Activated CD8-positive, alpha-beta memory T cell treated with anti-CD3 and anti-CD28 coated beads, Interleukin-2, amount 50 U/mL, for 4 hours (primary cell): ENCODE results near the gene AGBL5.

Source experiments
- DNase-seq: peaks from one replicate; pipeline ENCODE4 v3.0.0-alpha.2; 2020

The AGBL5 gene

DNA sequence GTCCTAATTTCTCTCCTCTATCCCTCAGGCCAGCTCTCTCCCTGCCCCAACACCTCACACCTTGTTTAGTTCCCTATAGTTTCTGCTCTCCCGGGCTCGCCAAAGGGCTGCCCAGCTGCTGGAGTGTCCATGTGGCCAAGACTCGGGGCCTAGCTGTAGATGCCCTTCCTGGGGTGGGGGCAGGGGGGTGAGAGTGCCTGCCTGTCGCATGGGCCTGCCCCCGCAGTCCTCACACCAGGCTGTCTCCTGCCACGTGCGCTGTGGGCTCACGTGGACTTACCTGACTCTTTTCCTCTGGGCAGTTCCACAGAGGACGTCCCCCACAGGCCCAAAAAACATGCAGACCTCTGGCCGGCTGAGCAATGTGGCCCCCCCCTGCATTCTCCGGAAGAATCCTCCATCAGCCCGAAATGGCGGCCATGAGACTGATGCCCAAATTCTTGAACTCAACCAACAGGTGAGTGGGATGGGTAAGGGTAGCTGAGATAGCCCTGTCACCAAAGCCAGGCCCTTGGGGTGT, 26.1 kb upstream of the AGBL5 start:
- no peak for DNase-seq

DNA sequence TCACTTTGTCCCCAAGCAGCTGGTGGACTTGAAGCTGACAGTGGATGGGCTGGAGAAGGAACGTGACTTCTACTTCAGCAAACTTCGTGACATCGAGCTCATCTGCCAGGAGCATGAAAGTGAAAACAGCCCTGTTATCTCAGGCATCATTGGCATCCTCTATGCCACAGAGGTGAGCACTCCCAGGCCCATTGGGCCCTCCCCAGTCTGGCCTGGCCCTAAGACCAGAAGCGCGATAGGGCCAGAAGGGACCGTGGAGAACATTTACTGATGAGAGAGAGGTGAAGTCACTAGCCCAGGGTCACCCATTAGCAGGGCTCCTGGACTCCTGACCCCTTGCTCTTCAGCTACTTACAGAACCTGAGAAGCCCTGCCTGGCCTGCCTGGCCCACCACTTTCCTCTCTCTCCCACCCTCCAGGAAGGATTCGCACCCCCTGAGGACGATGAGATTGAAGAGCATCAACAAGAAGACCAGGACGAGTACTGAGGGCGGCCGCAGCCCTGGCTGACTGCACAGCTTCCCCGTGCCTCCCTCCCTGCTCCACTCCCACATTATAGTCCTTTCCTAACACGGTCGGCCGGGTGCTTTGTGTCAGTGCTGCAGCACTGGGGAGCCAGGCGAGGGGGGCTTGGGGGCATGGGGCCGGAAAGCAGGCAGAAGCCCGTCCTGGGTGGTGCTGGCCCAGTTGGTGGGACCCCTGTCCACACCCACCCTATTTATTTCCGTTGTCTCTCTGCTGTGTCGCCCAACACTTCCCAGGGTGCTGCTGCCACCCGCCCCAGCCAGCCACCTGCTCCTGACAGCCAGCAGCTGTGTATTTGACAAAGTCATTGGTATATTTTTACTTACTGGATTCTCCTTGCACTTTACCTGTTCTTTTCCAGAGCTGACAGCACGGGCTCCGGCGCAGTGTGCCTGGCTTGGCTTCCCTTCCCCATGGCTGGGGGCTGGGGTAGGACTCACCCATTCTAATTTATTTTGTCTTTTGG, 25.3 kb upstream of the AGBL5 start:
- no peak for DNase-seq

DNA sequence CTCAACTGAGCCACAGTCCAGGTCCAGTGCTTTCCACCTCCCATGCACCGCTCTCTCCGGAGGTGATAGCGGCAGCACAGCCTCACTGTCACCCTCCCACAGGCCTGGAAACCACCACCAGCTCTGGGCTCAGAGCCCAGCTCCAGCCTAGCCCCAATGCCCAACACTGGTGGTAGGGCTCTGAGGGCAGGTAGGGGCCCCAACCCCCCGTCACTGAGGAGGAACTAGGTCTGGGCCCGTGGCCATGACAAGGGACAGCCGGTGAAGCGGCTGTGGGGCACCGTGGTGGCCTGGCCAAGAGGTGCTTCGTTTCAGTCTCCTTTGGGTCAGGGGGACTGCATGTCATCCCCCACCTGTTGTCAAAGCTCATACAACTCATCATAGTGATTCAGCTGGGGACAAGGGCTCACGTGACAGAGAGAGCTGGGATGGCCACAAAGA, 24.2 kb upstream of the AGBL5 start:
- no peak for DNase-seq

DNA sequence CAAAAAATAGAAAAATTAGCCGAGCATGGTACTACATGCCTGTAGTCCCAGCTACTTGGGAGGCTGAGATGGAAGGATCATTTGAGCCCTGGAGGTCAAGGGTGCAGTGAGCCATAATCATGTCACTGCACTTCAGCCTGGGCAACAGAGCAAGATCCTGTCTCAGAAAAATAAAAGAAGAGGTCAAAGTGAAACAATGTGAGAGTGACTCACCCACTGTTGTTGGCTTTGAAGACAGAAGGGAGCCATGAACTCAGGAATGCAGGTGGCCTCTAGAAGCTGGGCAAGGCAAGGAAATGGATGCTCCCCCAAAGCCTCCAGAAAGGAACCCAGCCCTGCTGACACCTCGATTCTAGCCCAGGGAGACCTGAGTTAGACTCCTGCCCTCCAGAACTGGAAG, 22.4 kb upstream of the AGBL5 start:
- DNase-seq, result no peak

DNA sequence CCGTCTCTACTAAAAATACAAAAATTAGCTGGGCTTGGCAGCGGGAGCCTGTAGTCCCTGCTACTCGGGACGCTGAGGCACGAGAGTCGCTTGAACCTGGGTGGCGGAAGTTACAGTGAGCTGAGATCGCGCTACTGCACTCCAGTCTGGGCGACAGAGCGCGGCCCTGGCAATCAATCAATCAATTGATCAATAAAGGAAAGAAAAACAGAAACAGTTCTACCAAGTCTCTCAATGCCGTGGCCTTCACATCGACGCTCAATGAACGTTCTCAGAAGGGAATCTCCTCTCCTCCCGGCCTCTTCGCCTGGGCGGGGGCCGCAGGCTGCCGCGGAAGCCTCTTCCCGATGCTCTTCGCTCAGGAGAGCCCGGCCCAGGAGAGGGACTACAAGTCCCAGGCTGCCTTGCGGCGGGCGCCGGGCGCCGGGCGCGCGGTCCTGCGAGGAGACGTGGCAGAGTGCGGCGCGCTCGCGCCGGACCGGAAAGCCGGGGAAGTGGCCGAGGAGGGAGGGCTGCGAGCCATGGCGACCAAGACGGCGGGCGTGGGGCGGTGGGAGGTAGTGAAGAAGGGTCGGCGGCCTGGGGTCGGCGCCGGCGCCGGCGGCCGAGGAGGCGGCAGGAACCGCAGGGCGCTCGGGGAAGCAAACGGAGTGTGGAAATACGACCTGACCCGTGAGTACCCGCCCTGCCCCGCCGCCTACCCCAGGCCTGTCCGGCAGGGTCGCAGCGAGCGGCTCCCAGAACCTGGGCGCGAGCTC, 18.8 kb upstream of the AGBL5 start, which contains the start of gene TMEM214:
TMEM214 (plus strand) TSS at position 471 of the 758 bp plus-strand sequence; CDS start at position 522, 51 bp downstream.
- peak; percentile 81 for DNase-seq

DNA sequence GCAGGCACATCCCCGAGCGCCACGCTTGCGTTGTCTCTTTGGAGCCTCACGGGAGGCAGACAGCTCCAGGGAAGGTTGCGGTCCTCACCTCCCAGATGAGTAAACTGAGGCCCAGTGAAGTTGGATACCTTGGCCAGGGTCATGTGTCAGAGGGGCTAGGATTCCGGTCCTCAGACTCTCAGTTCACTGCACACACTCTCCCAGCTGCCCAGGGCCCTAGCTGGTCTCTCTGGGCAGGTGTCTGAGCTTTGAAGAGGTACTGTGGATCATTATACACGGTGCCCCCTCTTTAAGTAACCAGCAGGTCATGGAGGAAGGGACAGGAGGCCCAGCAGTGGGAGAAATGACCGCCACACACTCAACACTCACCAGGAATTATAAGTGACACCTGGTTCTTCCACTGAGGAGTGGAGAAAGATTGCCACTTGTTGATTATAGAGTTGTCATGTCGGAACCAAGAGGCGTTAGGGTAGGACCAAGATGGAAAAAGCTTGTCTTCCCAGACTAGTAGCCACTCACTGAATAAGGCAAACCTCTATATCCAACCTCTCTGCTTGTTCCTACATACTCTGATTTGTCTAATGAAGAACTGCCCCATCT, 18.1 kb upstream of the AGBL5 start:
- DNase-seq, result no peak

DNA sequence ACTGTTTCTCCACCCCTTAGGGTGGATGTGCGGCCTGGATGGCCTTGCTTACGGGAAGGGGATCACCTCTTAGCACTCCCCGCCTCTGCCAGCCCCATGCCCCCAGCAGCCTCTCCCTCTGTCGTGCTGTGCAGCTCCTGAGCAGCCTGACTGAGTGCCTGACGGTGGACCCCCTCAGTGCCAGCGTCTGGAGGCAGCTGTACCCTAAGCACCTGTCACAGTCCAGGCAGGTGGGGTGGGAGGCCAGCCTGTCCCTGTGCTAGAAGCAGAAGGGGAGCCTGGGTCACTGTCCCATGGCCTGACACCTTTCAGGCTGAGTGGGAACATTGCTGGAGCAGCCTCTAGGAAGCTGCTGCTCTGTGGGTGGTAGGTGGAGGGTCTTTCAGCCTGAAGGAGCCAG, 13.5 kb upstream of the AGBL5 start:
- no peak for DNase-seq

DNA sequence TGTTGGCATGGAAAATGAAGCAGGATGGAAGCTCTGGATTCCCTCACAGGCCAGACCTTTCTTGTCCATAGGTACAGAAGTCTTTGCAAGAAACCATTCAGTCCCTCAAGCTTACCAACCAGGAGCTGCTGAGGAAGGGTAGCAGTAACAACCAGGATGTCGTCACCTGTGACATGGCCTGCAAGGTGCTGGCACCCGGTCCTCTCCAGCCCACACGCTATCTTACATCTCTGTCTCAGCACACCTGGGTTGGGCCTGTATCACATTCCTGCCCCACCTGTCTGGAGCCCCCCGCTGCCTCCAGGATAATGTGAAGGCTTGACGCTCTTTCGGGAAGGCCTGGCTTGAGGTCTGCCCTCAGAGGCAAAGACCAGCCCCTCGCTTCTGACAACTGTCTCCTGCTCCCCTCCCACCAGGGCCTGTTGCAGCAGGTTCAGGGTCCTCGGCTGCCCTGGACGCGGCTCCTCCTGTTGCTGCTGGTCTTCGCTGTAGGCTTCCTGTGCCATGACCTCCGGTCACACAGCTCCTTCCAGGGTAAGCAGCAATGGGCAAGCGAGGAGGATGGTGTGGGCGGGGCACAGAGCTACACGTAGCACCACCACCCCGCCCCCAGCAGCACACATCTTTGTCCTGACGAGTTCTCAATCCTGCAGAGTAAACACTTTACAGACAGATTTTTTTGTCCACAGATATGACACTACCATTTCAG, 12.7 kb upstream of the AGBL5 start:
- DNase-seq, result no peak

DNA sequence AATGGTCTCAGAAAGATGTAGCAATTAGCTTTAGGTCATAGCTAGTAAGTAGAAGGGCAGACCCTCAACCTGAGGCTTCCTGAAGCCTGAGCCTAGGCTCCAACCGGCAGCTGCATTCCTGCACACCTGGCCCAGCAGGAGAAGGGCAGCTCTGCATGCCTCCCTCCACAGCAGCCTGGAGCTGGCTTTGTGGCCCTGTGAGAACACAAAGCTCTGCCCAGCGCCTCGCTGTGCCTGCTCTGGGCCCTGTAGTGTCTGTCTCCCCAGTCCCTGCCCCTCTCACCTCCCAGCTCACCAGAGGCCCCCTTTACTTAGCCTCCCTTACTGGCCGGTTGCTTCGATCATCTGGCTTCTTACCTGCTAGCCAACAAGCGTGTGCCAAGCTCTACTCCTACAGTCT, 12.0 kb upstream of the AGBL5 start:
- no peak for DNase-seq

DNA sequence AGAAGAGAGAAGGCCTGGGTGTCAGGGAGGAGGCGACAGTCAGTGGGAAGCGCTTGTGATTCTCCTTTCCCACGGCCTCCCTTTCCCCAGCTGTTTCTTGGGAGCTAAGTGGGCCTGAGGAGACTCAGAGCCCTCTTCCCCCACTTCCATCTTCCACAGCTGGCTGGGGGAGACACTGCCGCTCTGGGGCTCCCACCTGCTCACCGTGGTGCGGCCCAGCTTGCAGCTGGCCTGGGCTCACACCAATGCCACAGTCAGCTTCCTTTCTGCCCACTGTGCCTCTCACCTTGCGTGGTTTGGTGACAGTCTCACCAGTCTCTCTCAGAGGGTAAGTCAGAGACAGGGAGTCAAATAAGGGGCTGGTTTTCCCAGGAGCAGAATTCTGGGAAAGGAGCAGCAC, 11.6 kb upstream of the AGBL5 start:
- no peak for DNase-seq

DNA sequence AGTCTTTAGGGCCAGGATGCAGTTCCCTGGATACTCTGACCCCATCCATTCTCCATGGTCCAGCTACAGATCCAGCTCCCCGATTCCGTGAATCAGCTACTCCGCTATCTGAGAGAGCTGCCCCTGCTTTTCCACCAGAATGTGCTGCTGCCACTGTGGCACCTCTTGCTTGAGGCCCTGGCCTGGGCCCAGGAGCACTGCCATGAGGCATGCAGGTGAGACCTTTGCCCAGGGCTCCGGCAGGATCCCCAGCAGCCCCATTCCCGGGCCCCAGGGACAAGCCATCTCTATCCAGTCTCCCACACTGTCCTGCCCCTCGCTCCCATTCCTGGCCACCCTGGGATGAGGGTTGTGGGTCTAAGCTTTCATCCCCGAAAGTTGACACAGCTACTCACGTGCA, 11.2 kb upstream of the AGBL5 start:
- DNase-seq, result no peak

DNA sequence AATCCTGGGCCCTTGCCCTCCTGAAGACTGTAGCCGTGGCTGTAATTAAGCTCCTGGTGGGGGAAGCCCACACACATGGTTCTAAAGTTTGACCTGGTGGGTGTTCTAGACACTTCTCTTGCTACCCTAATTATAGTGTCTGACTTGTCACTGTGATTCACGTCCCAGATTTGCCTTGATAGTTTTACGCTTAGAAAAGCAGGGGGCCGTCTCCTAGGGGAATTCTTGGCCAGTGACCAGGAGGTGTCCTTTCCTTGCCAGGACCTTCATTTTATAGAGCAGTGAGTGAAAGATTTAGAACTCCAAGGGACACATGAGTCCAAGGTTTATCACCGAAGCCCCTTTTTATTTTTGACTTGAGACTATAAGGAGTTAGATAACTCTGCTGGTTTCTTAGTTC, 9.7 kb upstream of the AGBL5 start:
- DNase-seq, result no peak

DNA sequence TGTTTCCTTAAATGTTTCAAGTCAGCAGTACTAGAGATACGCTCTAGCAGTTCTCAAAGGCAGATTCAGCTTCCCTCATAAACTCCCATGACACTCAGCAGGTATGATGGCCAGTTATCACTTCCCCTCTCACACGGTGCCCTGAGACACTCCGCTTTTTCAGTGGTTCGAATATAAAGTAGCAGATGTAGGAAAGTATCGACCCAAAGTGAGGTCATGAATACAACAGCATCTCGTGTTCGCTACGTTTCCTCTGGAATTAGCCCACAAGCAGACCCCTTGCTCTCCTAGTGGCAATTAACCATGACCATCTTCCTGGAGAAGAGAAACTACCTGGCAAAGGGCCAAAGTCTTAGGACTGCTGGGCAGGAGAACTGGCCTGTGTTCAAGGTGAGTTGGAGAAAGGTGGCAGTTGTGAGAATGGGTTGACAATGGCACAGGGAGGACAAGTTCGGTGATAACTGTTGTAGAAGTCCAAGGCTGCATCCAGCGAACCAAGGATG, 9.3 kb upstream of the AGBL5 start:
- DNase-seq, result no peak

DNA sequence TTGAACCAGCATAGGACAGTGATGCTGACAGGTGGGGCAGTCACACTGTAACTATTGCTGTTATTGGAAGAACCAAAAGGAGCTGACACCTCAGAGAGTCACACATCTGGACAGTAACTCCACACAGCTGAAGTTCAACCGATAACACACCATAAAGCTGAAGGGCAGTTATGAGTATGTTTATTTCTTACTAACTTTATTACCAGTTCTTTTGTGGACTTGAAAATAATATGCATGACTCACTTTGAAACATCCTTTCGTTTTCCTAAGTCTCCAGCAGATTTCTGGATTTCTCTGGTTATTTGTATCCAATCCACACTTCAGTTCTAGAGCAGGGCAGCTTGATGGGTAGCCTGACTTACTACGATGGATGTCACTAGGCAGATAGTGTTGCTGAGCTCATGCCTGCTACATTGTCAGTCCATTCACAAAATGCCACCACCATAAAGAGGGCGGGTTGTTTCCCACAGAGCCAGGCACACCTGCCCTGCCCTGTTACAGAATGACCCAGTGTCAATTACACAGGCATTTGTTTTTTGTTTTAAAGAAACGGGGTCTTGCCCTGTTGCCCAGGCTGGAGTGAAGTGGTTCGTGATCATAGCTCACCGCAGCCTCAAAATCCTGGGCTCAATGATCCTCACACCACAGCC, 8.4 kb upstream of the AGBL5 start:
- no peak for DNase-seq

DNA sequence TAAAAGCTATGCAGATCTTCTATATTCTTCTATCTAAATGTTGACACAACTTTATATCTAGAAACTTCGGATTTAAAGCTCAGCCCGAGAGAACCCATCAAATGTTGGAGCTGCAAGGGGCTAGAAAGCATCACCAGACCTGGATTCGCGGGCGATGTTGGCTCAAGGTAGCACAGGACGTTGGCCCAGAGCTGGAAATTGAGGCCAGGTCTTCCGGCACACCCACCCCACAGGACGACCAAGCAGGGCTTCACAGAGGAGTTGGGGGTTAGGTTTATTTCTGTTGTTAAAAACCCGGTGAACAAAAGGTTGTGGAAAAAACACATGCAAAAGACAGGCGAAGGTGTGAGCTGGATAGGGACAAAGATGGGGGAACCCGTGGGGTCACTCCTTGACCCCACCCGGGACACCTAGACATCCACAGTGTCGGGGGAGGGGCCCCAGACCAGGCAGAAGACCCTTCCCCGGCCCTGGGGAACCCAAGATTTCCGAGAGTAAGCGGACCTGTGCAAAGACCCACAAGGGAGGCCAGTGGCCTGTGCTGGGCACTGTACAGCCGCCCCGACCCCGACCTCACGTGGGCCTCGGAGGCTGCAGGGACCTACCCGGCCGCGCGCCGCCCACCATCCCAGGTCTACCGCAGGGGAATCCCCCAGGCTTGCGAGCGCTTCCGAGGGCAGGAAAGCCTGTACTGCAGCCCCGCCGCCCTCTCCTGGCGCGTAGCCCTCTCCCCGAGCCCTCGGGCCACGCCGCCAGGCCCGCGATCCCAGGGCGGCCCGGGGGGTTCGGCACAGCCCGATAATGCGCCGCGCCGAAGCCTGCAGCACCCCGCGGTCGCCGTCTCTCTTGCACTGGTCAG, 1.8 kb upstream of the AGBL5 start:
- peak; percentile 71 for DNase-seq

DNA sequence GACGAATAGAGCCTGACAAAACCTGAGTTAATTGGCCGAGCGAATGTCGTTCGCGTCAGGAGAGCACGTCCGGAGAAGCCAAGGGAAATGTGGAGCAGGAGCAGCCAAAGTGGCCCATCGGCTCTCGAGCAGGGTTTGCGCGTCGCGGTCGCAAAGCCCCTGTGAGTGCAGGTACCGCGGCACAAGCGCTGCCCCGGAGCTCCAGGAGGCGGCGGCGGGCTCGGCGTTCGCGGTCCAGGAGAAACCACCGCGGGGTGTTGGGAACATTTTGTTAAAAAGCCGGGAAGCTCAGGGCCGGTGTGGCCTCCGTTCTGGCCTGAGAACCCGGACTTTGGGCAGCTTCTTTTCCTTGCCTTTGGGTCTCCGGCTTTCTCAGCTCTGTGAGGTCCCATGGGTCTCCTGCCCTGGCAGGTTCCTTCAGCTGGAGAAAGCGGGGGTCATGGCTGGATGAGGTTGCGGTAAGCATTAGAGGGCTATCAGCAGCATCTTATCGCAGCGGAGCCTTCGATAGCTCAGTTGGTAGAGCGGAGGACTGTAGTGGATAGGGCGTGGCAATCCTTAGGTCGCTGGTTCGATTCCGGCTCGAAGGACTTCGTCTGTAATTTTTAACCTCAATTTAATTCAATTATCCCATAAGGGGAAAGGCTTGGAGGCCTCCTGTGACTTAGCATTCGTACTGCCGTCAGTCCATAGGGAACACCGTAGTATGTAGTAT, 1.0 kb upstream of the AGBL5 start:
- peak; percentile 88 for DNase-seq

DNA sequence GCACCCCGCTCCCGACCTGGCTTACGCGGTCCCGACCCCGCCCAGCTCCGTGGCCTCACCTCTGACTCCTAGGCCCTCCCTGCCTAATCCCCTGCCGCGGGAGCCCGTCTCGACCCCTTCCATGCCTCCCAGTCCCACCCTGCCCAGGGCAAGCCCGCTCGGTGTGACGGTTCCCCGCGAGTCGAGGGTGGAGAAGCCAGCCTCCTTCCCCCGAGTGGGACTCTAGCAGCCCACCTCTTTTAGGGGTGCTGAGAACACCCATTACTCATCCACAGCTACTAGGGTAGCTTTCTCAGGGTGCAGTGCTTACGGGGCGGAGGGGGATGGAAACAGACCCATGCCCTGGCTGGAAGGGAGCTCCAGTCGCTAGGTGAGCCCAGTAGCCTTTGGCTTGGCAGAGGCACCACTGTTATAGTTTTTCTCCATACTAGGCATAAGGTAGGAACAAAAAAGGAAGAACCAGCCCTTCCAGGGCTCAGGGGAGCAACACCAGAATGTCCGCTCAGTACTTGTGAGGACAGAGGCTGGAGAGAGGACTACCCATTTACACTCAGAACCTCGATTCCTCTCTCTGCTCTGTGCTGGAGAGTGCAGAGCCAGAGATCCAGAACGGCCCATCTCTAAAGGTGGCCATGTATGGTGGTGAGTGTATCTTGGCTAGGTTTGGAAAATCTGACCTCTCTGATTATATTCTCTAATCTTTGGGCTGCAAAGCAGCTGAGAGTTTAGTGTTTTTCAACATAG, 606 bp downstream of the AGBL5 start:
- peak; percentile 59 for DNase-seq

DNA sequence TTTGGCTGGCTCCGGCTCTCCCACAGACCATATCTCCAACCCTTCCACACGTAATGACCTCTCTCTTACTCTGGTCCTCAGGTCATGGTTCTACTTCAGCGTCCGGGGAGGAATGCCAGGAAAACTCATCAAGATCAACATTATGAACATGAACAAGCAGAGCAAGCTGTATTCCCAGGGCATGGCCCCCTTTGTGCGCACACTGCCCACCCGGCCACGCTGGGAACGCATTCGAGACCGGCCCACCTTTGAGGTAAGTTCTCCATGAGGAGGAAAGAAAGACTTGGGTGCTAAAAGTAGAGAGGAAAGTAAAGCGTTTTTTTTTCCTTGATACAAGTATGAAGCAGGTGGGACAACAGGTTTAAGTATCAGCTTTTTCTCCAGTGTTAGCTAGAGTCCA, 1.9 kb downstream of the AGBL5 start:
- DNase-seq, result no peak

DNA sequence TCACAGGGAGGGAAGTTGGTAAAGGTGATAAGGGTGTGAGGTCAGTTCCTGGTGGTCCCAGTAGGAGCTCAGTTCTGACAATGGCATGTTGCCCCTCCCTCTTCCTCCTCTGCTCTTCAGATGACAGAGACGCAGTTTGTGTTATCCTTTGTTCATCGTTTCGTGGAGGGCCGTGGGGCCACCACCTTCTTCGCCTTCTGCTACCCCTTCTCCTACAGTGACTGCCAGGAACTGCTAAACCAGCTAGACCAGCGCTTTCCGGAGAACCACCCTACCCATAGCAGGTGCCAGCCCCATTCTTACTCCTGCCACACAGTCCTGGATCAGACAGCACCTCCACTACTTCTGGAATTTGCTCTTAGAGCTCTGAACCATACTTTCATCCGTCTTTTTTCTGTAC, 2.3 kb downstream of the AGBL5 start:
- DNase-seq, result no peak
